Suprapubic skin (tissue), 4 donors: ENCODE data around the gene AMPD2.

Source experiments
- CTCF ChIP-seq, 2 donors: fragments of 200-600 bp in 1 of 2; fragments of 450-650 bp in 1 of 2; sonication (generic) in 1 of 2; IDR thresholded peaks; one replicate each; pipeline ENCODE4 v1.5.1; 2016 to 2019; ENCODE audit warnings: antibody characterized with exemption in 2 of 2, mild to moderate bottlenecking in 1 of 2, moderate library complexity in 1 of 2
- EP300 ChIP-seq: sonication (generic); formaldehyde crosslinking; IDR thresholded peaks from one replicate; pipeline ENCODE4 v1.6.1; 2017; ENCODE audit warnings: antibody characterized with exemption
- POLR2A ChIP-seq, 2 donors: fragments of 450-650 bp; IDR thresholded peaks; one replicate each; pipeline ENCODE4 v1.6.1; 2017; ENCODE audit warnings: antibody characterized with exemption in 2 of 2, mild to moderate bottlenecking in 2 of 2, moderate library complexity in 2 of 2
- POLR2AphosphoS5 ChIP-seq, 3 donors: sonication (generic); formaldehyde crosslinking; IDR thresholded peaks; one replicate each; pipeline ENCODE4 v1.6.1; 2017; ENCODE audit warnings: antibody characterized with exemption in 3 of 3

DNA sequence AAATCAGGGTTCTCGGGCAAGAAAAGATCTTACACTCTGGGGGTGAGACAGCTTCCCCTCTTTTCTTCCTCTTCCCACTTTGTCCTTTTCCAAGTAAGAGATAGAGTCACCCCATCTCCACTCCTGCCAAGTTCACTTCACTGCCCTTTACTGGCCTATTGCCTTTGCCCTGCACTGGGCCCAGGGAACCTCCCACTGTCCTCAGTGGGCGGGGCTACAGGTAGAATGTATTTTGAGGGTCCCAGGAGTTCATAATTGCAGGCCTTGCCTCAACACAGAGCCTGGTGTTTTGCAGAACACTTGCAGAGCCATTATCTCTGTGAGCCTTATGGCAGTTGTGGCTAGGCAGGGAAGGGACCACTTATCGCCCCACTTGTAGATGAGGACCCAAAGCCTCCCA lies 3.3 kb downstream of the AMPD2 start:
- TF ChIP-seq CTCF (IDR thresholded peaks at IDR 0.05) (no peak), POLR2AphosphoS5 (IDR thresholded peaks at IDR 0.05) (no peak), EP300 (no peak), POLR2A (IDR thresholded peaks at IDR 0.05) (no peak)
